Activated T-cell treated with anti-CD3 and anti-CD28 coated beads, Interleukin-2, amount 50 U/mL, for 72 hours (primary cell): ENCODE results near the gene AFF2. TPM values are rescaled to one million over a fixed set of nuclear protein-coding genes. Genes with fewer than 3 reads are reported as not detected.
A peak's percentile ranks its signal among the peaks of the same experiment; 100 is the strongest.

Experiments
- ATAC-seq, 2 donors: fragments of 150-1000 bp; cut with Tn5 transposase; replicated peaks in 1 of 2; 2 replicates each; pipeline ENCODE4 v1.10.0; 2021; ENCODE audit warnings: moderate library complexity in 2 of 2, mild to moderate bottlenecking in 1 of 2
- DNase-seq, 2 donors: peaks; one replicate each; pipeline ENCODE4 v3.0.0; 2021 to 2022; ENCODE audit warnings: mixed read lengths in 1 of 2
- H3K27ac Mint-ChIP-seq: one replicate; pipeline ENCODE4 v1.8.0; 2022; ENCODE audit warnings: mild to moderate bottlenecking, moderate library complexity, mixed read lengths
- H3K27me3 Mint-ChIP-seq: one replicate; pipeline ENCODE4 v1.8.0; 2022; ENCODE audit warnings: low read depth, mixed read lengths
- H3K36me3 Mint-ChIP-seq, 2 donors: one replicate each; pipeline ENCODE4 v1.8.0; 2022; ENCODE audit warnings: mixed read lengths in 2 of 2, mild to moderate bottlenecking in 1 of 2; ENCODE audit not compliant: insufficient read depth in 2 of 2
- H3K4me1 Mint-ChIP-seq: one replicate; pipeline ENCODE4 v1.8.0; 2022; ENCODE audit warnings: low read depth, mixed read lengths
- H3K4me3 Mint-ChIP-seq, 2 donors: one replicate each; pipeline ENCODE4 v1.8.0; 2022; ENCODE audit warnings: mild to moderate bottlenecking in 2 of 2, mixed read lengths in 2 of 2, moderate library complexity in 2 of 2
- H3K9me3 Mint-ChIP-seq, 2 donors: one replicate each; pipeline ENCODE4 v1.8.0; 2022; ENCODE audit warnings: mixed read lengths in 2 of 2
- total RNA-seq, 2 donors: library from RNA; stranded (reverse); gene quantifications; one replicate each; pipeline ENCODE4 v1.2.3, GENCODE V29; 2022

AFF2 gene
- total RNA-seq, 2 donors from 2014 or later: 1.4 to 2.8 TPM

DNA sequence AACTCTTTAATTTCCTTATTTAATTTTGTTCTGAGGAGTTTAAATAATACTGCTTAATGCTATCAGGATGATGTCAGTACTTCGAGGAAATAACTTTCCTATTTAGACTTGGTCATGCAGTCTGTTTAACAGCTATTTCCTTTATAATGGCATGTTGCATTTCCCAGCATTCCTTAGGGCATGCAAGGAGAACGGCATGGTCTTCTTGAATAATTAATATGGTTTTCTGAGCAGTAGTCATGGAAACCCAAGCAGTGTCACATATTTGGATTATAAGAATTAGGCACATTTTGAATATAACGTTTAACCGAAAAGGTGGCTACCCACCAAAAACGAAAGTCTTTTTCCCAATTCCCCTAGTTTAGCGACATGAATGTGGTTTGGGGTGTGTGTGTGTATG is 76.0 kb downstream of the AFF2 start:
- DNase-seq: no peak
- no peak overlapping the region for H3K4me3 Mint-ChIP-seq
- H3K27me3 Mint-ChIP-seq: peaks cover 9% of the 10 kb centered on the region
- H3K27ac Mint-ChIP-seq: no peak overlapping the region
- ATAC-seq: no peak
- no peaks in the 10 kb centered on the region for H3K36me3 Mint-ChIP-seq
- H3K4me1 Mint-ChIP-seq: no peaks in the 10 kb centered on the region
- no peaks in the 10 kb centered on the region for H3K9me3 Mint-ChIP-seq

DNA sequence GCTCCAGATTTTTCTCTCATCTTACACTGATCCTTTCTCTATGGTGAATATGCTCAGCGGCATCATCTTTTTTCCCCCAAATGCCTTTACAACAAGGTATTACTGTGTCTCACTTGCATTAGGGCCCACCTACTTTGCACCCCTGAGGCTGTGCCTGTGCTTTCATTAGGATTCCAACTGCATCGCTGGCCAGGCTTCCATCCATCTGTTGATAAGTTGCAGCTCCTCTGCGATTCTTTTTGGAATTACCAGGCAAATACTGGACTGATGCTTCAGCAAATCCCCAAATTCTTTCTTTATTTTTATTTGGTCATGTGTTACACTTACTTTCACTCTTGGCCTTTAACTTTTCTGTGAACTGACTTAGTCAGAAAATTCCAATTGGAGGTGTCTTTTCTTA is 77.3 kb downstream of the AFF2 start:
- Mint-ChIP-seq H3K27me3 (peaks cover 12% of the 10 kb centered on the region), H3K27ac (no peak overlapping the region), H3K36me3 (no peaks in the 10 kb centered on the region), H3K4me1 (no peaks in the 10 kb centered on the region), H3K9me3 (no peaks in the 10 kb centered on the region), H3K4me3 (no peak overlapping the region)
- ATAC-seq (no peak), DNase-seq (no peak)

DNA sequence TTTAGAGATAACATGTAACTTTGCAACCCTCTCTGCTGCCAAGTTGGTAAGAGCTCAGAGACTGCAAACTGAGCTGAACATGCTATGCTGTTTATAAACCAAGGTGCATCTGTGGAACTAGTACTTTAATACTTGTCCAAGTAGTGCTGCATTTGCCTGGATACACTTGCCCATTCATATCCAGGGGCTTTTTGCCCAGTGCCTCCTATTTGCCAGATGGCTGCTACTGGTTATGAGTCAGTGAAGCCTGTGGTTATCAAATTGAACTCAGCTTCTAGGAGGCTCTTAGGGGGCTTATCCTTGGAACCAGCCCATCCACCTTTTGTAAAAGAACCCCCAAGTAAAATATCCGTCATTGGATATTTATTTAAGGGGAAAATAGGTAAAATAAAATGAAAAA is 79.6 kb downstream of the AFF2 start:
- no peaks in the 10 kb centered on the region for H3K9me3 Mint-ChIP-seq
- ATAC-seq (no peak), DNase-seq (no peak)
- no peak overlapping the region for H3K27ac Mint-ChIP-seq
- no peak overlapping the region for H3K4me3 Mint-ChIP-seq
- H3K4me1 Mint-ChIP-seq: no peaks in the 10 kb centered on the region
- peaks cover 14% of the 10 kb centered on the region for H3K27me3 Mint-ChIP-seq
- no peaks in the 10 kb centered on the region for H3K36me3 Mint-ChIP-seq

DNA sequence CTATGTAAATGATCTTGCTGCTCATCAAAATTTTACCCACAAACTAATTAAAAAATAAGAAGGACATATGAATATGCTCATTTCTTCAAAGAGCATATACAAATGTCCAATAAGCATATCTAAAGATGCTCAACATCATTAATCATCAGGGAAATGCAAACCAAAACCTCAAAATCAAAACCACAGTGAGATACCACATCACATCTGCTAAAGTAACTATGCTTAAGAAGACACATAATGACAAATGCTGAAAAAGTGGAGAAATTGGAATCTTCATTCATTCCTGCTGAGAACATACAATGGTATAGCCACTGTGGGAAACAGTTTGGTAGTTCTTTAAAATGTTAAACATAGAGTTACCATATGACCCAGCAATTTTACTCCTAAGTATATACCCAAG is 81.9 kb downstream of the AFF2 start:
- Mint-ChIP-seq H3K4me1 (no peaks in the 10 kb centered on the region), H3K27me3 (peaks cover 13% of the 10 kb centered on the region), H3K27ac (no peak overlapping the region), H3K9me3 (no peaks in the 10 kb centered on the region), H3K4me3 (no peak overlapping the region), H3K36me3 (no peaks in the 10 kb centered on the region)
- DNase-seq (no peak), ATAC-seq (no peak)

DNA sequence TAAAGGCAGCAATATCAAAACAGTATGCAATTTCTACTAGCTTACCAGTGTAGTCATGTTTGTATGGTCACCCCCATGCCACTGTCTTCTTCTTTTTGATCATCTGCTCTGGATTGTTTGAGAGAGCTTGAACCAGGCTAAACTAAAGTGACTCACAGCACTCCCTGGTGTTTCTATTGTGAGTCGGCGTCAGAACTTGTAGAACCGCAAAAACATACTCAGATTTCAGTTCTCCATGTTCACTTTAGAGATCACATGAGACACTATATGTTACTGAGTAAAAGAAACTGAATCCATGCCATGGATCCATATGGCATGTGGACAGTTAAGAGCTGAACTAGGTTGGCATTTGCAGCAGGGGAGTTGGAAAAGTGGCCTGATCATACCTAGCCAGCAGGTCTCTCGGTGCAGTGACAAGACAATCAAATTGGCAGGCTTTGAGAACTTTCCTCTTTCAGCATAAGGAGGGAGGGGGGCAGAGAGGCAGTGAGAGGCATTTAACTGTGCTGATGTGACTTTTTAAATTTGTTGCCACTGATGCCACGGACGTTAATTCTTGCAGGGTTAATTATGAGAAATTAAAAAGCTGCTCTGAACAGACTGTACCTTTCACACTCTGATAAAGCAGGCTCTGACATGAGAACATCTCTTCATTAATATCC is 88.4 kb downstream of the AFF2 start:
- no peak overlapping the region for H3K4me3 Mint-ChIP-seq
- H3K4me1 Mint-ChIP-seq: no peaks in the 10 kb centered on the region
- no peaks in the 10 kb centered on the region for H3K9me3 Mint-ChIP-seq
- ATAC-seq (no peak), DNase-seq (no peak)
- peaks cover 22% of the 10 kb centered on the region for H3K27me3 Mint-ChIP-seq
- no peak overlapping the region for H3K27ac Mint-ChIP-seq
- H3K36me3 Mint-ChIP-seq: no peaks in the 10 kb centered on the region

DNA sequence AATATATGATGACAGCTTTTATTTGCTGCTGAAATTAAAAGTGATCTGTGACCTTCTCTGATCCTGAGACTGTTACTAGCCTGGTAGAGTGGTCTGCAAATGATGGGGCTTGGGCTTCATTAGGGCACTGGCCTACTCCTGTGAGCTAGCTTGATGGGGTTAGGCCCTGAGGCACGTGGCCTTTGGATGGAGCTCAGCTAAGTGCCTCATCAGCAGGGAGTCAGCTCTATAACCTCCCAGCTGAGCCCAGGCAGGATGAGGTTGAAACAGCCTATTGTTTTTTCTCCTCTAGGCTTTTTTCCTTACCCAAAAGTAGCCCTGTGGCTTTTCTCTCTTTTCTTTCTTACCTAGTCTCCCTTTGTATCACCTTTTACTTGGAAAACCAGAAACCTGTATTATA is 92.2 kb downstream of the AFF2 start:
- ATAC-seq (no peak), DNase-seq (no peak)
- H3K4me1 Mint-ChIP-seq: no peaks in the 10 kb centered on the region
- no peak overlapping the region for H3K27ac Mint-ChIP-seq
- H3K4me3 Mint-ChIP-seq: no peak overlapping the region
- no peaks in the 10 kb centered on the region for H3K36me3 Mint-ChIP-seq
- no peaks in the 10 kb centered on the region for H3K9me3 Mint-ChIP-seq
- peaks cover 42% of the 10 kb centered on the region for H3K27me3 Mint-ChIP-seq

DNA sequence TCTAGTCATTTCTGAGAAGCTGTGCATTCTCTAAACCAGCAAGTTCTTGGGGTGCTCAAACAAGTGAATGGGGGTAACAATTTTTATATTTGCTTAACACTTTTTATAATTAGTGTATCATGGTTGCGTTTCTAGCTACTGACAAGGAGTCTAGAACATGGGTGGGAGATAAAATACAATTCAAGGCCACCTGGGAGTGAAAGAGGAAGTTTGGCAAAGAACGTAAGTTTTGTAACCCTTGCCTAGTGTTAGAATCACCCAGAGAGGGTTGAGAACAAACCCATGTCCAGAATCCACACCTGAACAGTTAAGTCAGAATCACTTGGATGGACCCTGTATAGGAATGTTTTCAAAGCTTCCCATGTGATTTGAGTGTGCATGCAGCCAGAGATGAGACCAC is 92.7 kb downstream of the AFF2 start:
- Mint-ChIP-seq H3K36me3 (no peaks in the 10 kb centered on the region), H3K4me1 (no peaks in the 10 kb centered on the region), H3K9me3 (no peaks in the 10 kb centered on the region), H3K27me3 (peaks cover 42% of the 10 kb centered on the region), H3K4me3 (no peak overlapping the region), H3K27ac (no peak overlapping the region)
- no peak for DNase-seq
- no peak for ATAC-seq

DNA sequence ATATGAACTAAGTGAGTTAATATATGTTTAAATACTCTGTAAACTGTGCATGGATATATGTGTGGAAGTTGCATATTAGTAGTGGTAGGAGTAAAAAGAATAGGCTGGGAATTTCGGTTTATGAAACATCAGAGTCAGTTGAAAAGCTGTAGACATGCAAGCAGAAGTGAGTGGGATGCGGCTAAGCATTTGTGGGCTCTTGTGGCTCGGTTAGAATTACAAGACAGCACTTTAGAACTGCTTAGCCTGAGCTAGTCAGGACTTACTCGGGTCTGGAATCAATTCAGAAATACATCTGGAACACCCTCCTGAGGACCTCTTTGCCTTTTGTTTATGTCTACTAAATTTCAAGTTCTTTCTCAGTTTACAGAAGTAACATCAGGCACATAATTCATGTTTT is 93.6 kb downstream of the AFF2 start:
- H3K27ac Mint-ChIP-seq: no peak overlapping the region
- ATAC-seq (no peak), DNase-seq (no peak)
- no peaks in the 10 kb centered on the region for H3K9me3 Mint-ChIP-seq
- H3K4me1 Mint-ChIP-seq: no peaks in the 10 kb centered on the region
- no peak overlapping the region for H3K4me3 Mint-ChIP-seq
- no peaks in the 10 kb centered on the region for H3K36me3 Mint-ChIP-seq
- peaks cover 42% of the 10 kb centered on the region for H3K27me3 Mint-ChIP-seq

DNA sequence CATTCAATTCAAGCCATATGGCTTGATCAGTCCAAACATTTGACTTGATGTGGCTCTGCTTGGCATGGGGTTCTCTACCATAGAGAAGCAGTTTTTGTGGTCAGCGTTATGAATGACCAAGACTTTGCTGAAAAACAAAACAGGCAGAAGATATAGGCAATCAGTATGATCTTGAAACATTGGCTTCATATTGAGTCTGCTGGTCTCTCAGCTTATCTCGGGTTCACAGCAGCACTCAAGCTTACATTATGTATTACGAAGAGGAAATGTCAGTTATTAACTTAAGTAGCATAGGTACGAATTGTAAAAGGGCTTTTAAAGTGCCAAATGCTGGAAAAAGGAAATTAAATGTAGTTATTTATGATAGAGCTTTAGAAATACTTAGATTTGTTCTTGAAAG is 99.0 kb downstream of the AFF2 start:
- no peak overlapping the region for H3K27ac Mint-ChIP-seq
- H3K36me3 Mint-ChIP-seq: peaks cover 0 to 2% of the 10 kb centered on the region in 2 donors
- H3K4me1 Mint-ChIP-seq: peaks cover 9% of the 10 kb centered on the region
- ATAC-seq (no peak), DNase-seq (no peak)
- no peak overlapping the region for H3K4me3 Mint-ChIP-seq
- H3K9me3 Mint-ChIP-seq: no peaks in the 10 kb centered on the region
- peaks cover 50% of the 10 kb centered on the region for H3K27me3 Mint-ChIP-seq

DNA sequence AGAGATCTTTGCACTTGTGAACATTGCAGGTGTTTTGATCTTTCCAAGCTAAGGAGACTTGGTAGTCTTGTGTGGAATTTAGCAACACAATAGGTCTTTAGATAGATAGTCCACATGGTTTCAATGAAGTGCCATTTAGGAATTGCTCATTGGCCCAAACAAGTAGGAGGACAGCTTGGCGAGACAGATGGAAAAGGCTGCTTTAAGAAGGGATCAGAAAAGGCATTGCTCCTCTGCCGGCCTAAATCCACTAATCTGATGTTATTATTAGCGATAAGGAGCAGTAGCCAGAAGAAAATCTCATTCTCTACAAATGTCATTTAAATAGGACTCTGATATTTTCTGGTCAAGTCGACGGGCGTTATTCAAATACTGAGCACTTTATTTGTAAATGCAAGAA is 99.7 kb downstream of the AFF2 start:
- H3K4me1 Mint-ChIP-seq: peaks cover 9% of the 10 kb centered on the region
- peaks cover 0 to 2% of the 10 kb centered on the region in 2 donors for H3K36me3 Mint-ChIP-seq
- ATAC-seq (no peak), DNase-seq (no peak)
- H3K27me3 Mint-ChIP-seq: peaks cover 42% of the 10 kb centered on the region
- H3K9me3 Mint-ChIP-seq: no peaks in the 10 kb centered on the region
- no peak overlapping the region for H3K4me3 Mint-ChIP-seq
- no peak overlapping the region for H3K27ac Mint-ChIP-seq

DNA sequence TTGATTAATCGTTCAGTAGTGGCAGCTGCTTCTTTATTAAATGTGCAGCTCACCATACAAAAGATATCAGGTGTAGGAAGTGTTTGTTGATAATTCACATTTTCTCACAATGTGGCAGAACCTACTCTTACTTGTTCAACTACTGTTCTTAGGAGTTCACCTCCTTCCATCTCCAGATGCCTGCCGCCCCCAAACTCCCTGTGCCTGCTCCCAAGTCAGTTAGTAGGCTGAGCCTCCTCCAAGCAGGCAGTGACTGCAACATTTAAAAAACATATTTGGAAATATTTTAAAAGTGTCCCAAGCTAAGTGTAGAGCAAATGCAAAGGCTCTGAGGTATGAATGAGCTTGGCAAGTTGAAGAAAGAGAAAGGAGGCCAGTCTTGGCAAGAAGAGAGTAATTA is 100.2 kb downstream of the AFF2 start:
- Mint-ChIP-seq H3K9me3 (no peaks in the 10 kb centered on the region), H3K36me3 (peaks cover 0 to 2% of the 10 kb centered on the region in 2 donors), H3K27me3 (peaks cover 38% of the 10 kb centered on the region), H3K4me3 (no peak overlapping the region), H3K27ac (no peak overlapping the region), H3K4me1 (peaks cover 9% of the 10 kb centered on the region)
- DNase-seq: no peak
- no peak for ATAC-seq

DNA sequence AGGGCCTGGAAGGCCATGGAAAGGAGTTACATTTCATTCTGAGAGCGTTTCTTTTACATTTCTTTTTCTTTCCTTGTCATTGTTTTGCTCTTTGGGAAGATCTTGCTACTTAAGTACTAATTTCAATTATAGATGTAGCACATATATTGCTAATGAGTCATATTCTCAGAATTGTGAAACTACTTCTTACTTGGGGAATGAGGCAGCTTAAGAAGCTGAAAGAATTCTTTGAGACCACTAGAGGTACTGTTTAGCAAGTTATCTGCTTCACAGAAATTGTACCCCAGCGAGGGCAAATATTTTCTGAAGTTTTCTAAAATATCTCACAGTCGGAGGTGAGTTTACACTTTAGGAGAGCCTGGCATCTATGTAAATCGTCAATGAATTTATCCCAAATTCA is 100.6 kb downstream of the AFF2 start:
- no peaks in the 10 kb centered on the region for H3K9me3 Mint-ChIP-seq
- no peak for DNase-seq
- ATAC-seq: peak in 1 of 2 donors; percentile 44
- H3K4me3 Mint-ChIP-seq: no peak overlapping the region
- H3K4me1 Mint-ChIP-seq: peaks cover 9% of the 10 kb centered on the region
- H3K27ac Mint-ChIP-seq: no peak overlapping the region
- H3K36me3 Mint-ChIP-seq: peaks cover 0 to 2% of the 10 kb centered on the region in 2 donors
- H3K27me3 Mint-ChIP-seq: peaks cover 33% of the 10 kb centered on the region

DNA sequence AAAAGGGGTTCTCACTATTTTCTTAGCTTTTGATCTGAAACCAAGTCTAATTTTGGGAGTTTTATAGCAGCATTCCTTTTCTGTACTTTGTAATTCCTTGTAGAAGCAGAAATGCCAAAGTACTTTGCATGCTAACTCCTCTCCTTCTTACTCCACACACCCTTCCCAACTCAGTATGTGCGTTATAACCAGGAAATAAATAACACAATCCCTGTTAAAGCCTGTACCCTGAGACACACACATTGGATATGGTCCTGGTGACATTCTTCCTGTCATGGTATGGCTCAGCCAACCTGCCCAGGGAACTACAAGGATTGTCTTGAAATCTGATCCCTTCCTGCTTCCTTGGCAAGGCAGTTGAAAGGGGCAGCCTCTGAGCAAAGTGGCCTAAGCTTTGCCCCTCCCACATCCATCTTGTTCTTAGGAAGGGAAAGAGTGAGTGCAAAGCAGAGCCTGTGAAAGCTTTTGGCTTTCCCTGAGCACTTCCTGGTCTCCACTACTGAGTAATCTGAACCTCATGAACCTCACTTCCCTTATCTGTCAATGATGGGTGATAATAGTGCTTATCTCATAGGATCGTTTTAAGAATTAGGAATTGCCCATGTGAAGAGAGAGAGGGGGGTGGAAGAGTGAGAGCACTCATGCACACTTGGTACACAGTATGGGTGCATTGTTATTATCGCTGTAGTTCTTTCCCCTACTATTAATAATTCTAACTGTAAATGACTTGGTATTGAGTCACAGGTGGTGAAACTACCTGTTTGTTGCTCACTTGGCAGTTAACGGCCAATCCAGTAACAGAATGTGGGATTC is 109.3 kb downstream of the AFF2 start:
- peaks cover 2 to 4% of the 10 kb centered on the region in 2 donors for H3K9me3 Mint-ChIP-seq
- H3K4me1 Mint-ChIP-seq: peaks cover 27% of the 10 kb centered on the region
- DNase-seq: no peak
- H3K27me3 Mint-ChIP-seq: peaks cover 12% of the 10 kb centered on the region
- no peak overlapping the region for H3K27ac Mint-ChIP-seq
- ATAC-seq: peak; percentile 48 to 60
- peak overlapping the region in 1 of 2 donors; percentile 45 for H3K4me3 Mint-ChIP-seq
- peaks cover 2 to 3% of the 10 kb centered on the region in 2 donors for H3K36me3 Mint-ChIP-seq

DNA sequence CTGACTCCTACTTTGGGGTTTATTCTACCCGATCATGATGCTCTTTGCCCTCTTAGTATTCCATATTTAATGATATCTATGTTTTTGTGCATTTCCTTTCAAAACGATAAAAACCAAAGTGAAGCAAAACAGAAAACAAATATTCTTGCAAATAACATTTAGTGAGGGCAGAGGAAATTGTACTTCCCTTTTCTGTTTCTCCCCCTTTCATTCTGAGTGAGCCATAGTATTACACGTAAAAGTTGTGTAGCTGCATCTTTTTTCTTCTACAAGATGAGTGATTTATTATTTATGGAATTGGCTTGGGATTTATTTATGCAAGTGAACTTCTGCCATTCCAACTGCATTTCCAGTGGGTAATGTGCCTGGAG is 109.9 kb downstream of the AFF2 start:
- DNase-seq (no peak), ATAC-seq (no peak)
- peaks cover 14% of the 10 kb centered on the region for H3K27me3 Mint-ChIP-seq
- no peak overlapping the region for H3K27ac Mint-ChIP-seq
- peak overlapping the region in 1 of 2 donors; percentile 45 for H3K4me3 Mint-ChIP-seq
- H3K36me3 Mint-ChIP-seq: peaks cover 2 to 3% of the 10 kb centered on the region in 2 donors
- H3K9me3 Mint-ChIP-seq: peaks cover 2 to 4% of the 10 kb centered on the region in 2 donors
- H3K4me1 Mint-ChIP-seq: peaks cover 27% of the 10 kb centered on the region
